A549 (cell line): Measurements from ENCODE around the gene IRF8. TPM values are rescaled to one million over a fixed set of nuclear protein-coding genes. Genes with fewer than 3 reads are reported as not detected.

Source experiments
- ATAC-seq, 2 experiments: fragments of 200-7000 bp in 1 of 2; fragments of >200 bp in 1 of 2; cut with Nextera tagmentation in 1 of 2; cut with Tn5 transposase in 1 of 2; 3 replicates each; pipeline versions ENCODE4 v1.8.0 to v1.9.1; 2018 to 2020; ENCODE audit warnings: mild to moderate bottlenecking in 1 of 2, moderate library complexity in 1 of 2
- CTCF ChIA-PET: fragments of 300-600 bp; sonication (Branson Sonifier 250); formaldehyde crosslinking; extraction: SDS; loops from one replicate; lab custom pipeline; 2021; ENCODE audit warnings: antibody characterized with exemption, inconsistent platforms; lab: Yijun Ruan, JAX
- POLR2A ChIA-PET: fragments of 350-600 bp; formaldehyde crosslinking; extraction: SDS; loops from one replicate; lab custom pipeline; 2021; ENCODE audit warnings: antibody characterized with exemption, inconsistent platforms; lab: Yijun Ruan, JAX
- DNase-seq, 2 experiments: peaks; one replicate each; pipeline versions ENCODE4 v3.0.0 to v3.0.0-alpha.2; 2011 to 2016; ENCODE audit warnings: low read depth in 1 of 2, low spot score in 1 of 2
- FAIRE-seq: peaks from 2 replicates; lab custom pipeline; 2011; peaks lifted over from hg19 to GRCh38; lab: Jason Lieb, UNC
- H3K27ac ChIP-seq, 2 experiments: fragments of >200 bp; sonication (Bioruptor Twin); formaldehyde crosslinking; 3 replicates each; pipeline ENCODE4 v1.5.1; 2016 to 2017
- H3K4me1 ChIP-seq: fragments of >200 bp; sonication (Bioruptor Twin); formaldehyde crosslinking; 3 replicates; pipeline ENCODE4 v1.6.1; 2016
- H3K4me2 ChIP-seq: fragments of >200 bp; sonication (Bioruptor Twin); formaldehyde crosslinking; 3 replicates; pipeline ENCODE4 v1.6.1; 2016
- H3K4me3 ChIP-seq: fragments of >200 bp; sonication (Bioruptor Twin); formaldehyde crosslinking; 3 replicates; pipeline ENCODE4 v1.5.1; 2016
- H3K9me3 ChIP-seq: fragments of >200 bp; sonication (Bioruptor Twin); formaldehyde crosslinking; 3 replicates; pipeline ENCODE4 v1.6.1; 2016
- BCL3 ChIP-seq: fragments of >200 bp; sonication (Bioruptor Twin); formaldehyde crosslinking; IDR thresholded peaks from 3 replicates; pipeline ENCODE4 v1.6.1; 2016
- CTCF ChIP-seq: fragments of >200 bp; sonication (Bioruptor Twin); formaldehyde crosslinking; IDR thresholded peaks from 3 replicates; pipeline ENCODE4 v1.5.1; 2016
- E2F6 ChIP-seq: IDR thresholded peaks from 2 replicates; pipeline ENCODE4 v1.6.1; 2012; ENCODE audit warnings: low read depth, borderline replicate concordance
- ELK1 ChIP-seq: fragments of 150-350 bp; IDR thresholded peaks from 2 replicates; pipeline ENCODE4 v1.6.1; 2014; ENCODE audit warnings: low read depth, mild to moderate bottlenecking, low read length
- ESRRA ChIP-seq: fragments of 150-350 bp; IDR thresholded peaks from 2 replicates; pipeline ENCODE4 v1.6.1; 2014; ENCODE audit warnings: mild to moderate bottlenecking, low read length, borderline replicate concordance
- FOXS1 ChIP-seq: fragments of 250-450 bp; sonication (Bioruptor Pico); IDR thresholded peaks from 2 replicates; pipeline ENCODE4 v1.5.0; 2020; ENCODE audit warnings: mild to moderate bottlenecking, moderate library complexity
- HOXA7 ChIP-seq: fragments of 250-450 bp; sonication (Bioruptor Pico); IDR thresholded peaks from 2 replicates; pipeline ENCODE4 v1.5.0; 2020; ENCODE audit warnings: mild to moderate bottlenecking, moderate library complexity
- HOXB5 ChIP-seq: fragments of 250-450 bp; sonication (Bioruptor Pico); IDR thresholded peaks from 2 replicates; pipeline ENCODE4 v1.5.0; 2020; ENCODE audit warnings: mild to moderate bottlenecking, moderate library complexity
- JUN ChIP-seq, 2 experiments: fragments of >200 bp; sonication (Bioruptor Twin); formaldehyde crosslinking; IDR thresholded peaks; 2 replicates in 1 of 2; 3 replicates in 1 of 2; pipeline ENCODE4 v1.6.1; 2016 to 2017
- PBX3 ChIP-seq: IDR thresholded peaks from 2 replicates; pipeline ENCODE4 v1.6.1; 2012
- PHF8 ChIP-seq: fragments of 200-600 bp; sonication (generic); IDR thresholded peaks from 2 replicates; pipeline ENCODE4 v1.6.1; 2016; ENCODE audit warnings: low read depth, mild to moderate bottlenecking, antibody characterized with exemption, moderate library complexity, borderline replicate concordance
- POLR2AphosphoS2 ChIP-seq: conservative IDR thresholded peaks from 2 replicates; pipeline ENCODE4 v1.6.1; 2012; ENCODE audit warnings: low read length, improper control_type of control experiment, inconsistent platforms
- RFX5 ChIP-seq: fragments of 450-650 bp; IDR thresholded peaks from 2 replicates; pipeline ENCODE4 v1.7.1; 2014; ENCODE audit warnings: antibody characterized with exemption, mild to moderate bottlenecking, moderate library complexity
- SREBF2 ChIP-seq: fragments of 450-650 bp; IDR thresholded peaks from 2 replicates; pipeline ENCODE4 v1.6.1; 2014; ENCODE audit warnings: mild to moderate bottlenecking, moderate library complexity
- ZNF302 ChIP-seq: fragments of 250-450 bp; sonication (Bioruptor Pico); IDR thresholded peaks from 2 replicates; pipeline ENCODE4 v1.9.0; 2021; ENCODE audit warnings: inconsistent platforms, mild to moderate bottlenecking, moderate library complexity
- WGBS: methylation state at CpG from one replicate; pipeline ENCODE4 v1.1.6; 2017; ENCODE audit errors: missing lambda C conversion rate; 5-methylcytosine and 5-hydroxymethylcytosine counted together
- polyA plus RNA-seq, 4 experiments: library from polyadenylated mRNA; depleted of rRNA in 3 of 4; stranded (reverse); fragments of >200 nt; fragmentation: RNase III in 1 of 4; extraction: RNeasy Plus Mini Kit Qiagen cat#74134 plus additional on column Dnase treatment in 1 of 4; gene quantifications; 2 replicates in 3 of 4; 3 replicates in 1 of 4; pipeline ENCODE4 v1.2.3, GENCODE V29; 2011 to 2017

Gene IRF8
- polyA plus RNA-seq, 2 of the 4 experiments (the other 2 are of a cell fraction): 0.16 to 0.18 TPM

- no peak overlapping the region for H3K4me2 ChIP-seq
- DNase-seq (no peak), FAIRE-seq (no peak), ATAC-seq (no peak)
- CTCF ChIA-PET: interaction anchor here (0.8 to 1.2 kb wide), 5 partner anchors 9 to 125 kb away, joined by 3 to 6 read pairs (median 4); no protein-coding TSS in a partner anchor
- POLR2A ChIA-PET: no interaction called here
- no peak overlapping the region for H3K4me3 ChIP-seq
- H3K4me1 ChIP-seq: peaks cover 9% of the 10 kb centered on the region
- TF ChIP-seq HOXB5 (CRISPR knock-in tag) (no peak), PHF8 (no peak), ESRRA (no peak), HOXA7 (CRISPR knock-in tag) (no peak), PBX3 (no peak), SREBF2 (no peak), JUN (IDR thresholded peaks at IDR 0.05) (no peak)
- 28% methylated on average over 7 of the region's 7 CpGs for WGBS
- peaks cover under 1% of the 10 kb centered on the region; the same call in 1 of the 3 replicates for H3K9me3 ChIP-seq
- no peak overlapping the region for H3K27ac ChIP-seq
Measured at GRCh38 chr16:85944572-85945423, 45.8 kb downstream of the IRF8 start.

GRCh38 chr16:85945424-85945751 is 46.4 kb downstream of the IRF8 start:
- ATAC-seq (no peak), DNase-seq (no peak), FAIRE-seq (no peak)
- Histone ChIP-seq H3K9me3 (no peaks in the 10 kb centered on the region), H3K4me2 (no peak overlapping the region), H3K4me3 (no peak overlapping the region), H3K4me1 (peaks cover 5% of the 10 kb centered on the region; the same call in 2 of the 3 replicates), H3K27ac (no peak overlapping the region)
- TF ChIP-seq POLR2AphosphoS2 (no peak), ELK1 (no peak), RFX5 (no peak), BCL3 (no peak), FOXS1 (CRISPR knock-in tag) (no peak), CTCF (no peak), E2F6 (no peak), ZNF302 (CRISPR knock-in tag) (no peak)
- ChIA-PET CTCF (interaction anchor here (0.8 to 0.9 kb wide), 2 partner anchors 25 to 126 kb away, joined by 3 to 5 read pairs; no protein-coding TSS in a partner anchor), POLR2A (no interaction called here)
- WGBS: 28% methylated on average over 11 of the region's 11 CpGs
